Measurements from ENCODE around the gene CNPY4.

Gene CNPY4

DNA sequence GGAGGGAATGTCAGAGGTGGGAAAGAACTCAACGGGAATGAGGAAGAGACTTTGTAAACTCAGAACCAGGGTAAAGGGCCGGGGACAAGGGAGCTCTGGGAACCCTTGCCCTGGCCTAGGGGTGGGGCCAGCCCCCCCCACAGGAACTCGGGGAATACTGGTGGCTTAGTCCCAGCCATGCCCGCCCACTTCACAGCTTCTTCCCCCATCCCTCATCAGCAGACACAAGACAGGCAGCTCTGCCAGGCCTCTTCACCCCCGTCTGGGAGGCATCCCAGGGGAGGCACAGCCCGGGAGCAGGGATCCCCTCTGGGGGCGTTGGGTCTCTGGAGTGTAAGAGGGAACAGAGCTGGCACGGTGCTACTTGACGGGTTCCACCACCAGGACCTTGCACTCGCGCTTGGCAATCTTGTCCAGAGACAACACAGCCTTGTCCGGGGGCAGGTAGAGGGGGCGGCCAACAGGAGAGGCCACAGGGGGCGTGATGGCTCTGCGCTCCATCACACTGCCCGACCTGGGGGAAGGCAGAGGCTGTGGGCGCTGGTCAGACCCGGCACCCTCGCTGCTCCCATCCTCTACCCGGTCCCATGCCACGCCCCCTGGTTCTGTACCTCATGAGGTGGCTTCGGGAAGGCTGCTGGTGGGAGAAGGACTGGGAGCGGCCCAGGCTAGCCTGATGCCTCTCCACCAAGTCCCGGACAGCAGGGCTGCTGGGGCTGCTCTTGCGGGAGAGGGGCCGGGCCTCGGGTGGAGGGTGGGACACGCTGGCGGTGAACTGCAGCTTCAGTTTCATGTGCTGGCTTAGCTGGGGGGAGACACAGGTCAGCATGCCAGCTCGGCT lies 35.4 kb downstream of the CNPY4 start:
- in situ Hi-C loops (cut with MboI; ENCODE audit: low sequenced_read_pairs, unreplicated experiment): no loop called here
- TF ChIP-seq, protein P1, sequence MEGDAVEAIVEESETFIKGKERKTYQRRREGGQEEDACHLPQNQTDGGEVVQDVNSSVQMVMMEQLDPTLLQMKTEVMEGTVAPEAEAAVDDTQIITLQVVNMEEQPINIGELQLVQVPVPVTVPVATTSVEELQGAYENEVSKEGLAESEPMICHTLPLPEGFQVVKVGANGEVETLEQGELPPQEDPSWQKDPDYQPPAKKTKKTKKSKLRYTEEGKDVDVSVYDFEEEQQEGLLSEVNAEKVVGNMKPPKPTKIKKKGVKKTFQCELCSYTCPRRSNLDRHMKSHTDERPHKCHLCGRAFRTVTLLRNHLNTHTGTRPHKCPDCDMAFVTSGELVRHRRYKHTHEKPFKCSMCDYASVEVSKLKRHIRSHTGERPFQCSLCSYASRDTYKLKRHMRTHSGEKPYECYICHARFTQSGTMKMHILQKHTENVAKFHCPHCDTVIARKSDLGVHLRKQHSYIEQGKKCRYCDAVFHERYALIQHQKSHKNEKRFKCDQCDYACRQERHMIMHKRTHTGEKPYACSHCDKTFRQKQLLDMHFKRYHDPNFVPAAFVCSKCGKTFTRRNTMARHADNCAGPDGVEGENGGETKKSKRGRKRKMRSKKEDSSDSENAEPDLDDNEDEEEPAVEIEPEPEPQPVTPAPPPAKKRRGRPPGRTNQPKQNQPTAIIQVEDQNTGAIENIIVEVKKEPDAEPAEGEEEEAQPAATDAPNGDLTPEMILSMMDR (IDR thresholded peaks at IDR 0.05; ENCODE audit: borderline replicate concordance, control extremely low read depth, extremely low read depth, insufficient read depth, missing control alignments): no peak
- DNase-seq (ENCODE audit: low spot score): peak; percentile 17

DNA sequence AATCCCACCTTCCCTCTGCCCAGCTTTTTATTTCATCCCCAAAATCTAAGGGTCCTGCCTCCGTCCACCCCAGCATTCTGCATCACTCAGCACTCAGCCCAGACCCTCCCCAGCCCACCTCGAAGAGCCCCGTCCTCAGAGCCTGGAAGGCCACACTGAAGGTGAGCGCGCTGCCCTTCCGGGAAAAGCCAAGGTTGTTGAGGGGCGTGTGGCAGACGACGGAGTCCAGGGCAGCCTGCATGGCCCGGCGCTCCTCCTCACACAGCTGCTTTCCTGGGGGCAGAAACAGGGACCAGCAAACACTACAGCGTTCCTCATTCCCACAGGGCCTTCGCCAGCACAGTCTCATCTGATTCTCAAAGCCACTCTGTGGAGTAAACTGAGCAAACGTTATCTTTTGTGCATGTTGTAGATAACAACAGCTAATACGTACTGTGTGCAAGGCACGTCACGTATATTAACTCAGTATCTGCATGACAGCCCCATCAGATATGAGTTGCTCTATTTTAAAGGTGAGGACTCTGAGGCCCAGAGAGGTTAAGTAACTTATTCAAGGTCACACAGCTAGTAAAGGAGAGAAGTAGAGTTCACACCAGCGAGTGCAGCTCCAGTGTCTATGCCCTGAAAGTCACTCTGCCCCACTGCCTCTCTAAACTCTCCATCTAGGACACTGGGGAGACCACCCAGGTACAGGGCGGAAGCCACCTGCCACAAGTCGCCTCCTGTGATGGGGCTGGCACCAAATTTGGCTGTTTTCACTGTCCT lies 36.3 kb downstream of the CNPY4 start:
- TF ChIP-seq, protein P1 (IDR thresholded peaks at IDR 0.05; ENCODE audit: borderline replicate concordance, control extremely low read depth, extremely low read depth, insufficient read depth, missing control alignments): no peak
- in situ Hi-C loops (cut with MboI; ENCODE audit: low sequenced_read_pairs, unreplicated experiment): no loop called here
- peak; percentile 17 for DNase-seq (ENCODE audit: low spot score)

DNA sequence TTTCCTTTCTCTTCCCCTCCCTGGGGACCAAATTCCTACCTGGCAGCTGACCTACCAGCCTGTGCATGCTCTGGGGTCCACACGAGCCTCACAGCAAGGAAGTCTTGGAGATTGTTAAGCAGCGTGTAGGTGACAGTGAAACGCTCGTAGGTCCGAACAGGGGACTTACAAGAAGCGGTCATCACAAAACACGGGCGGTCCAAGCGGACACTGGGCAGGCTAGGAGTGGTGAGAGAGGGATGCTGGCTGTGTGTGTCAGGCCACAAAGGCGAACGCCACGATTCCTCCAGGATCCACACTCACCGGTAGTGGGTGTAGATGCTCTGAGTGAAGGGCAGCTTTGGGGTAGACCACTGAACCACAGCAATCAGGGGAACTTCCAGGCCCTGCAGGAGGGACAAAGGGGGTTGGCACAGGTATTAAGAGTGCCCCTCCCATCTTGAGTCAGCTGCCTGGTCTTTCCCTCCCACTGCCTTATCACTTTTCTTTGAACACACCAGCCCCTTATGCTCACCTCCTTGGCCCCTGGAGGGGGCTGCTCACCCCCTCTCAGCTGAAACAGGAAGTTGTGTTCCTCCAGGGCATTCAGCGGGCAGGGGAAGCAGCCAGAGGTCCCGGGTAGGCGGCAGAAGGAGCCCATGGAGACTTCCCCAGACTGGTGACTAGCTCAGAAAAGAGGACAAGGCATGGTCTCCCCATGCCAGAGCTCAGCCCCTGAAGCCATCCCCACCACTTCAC lies 37.1 kb downstream of the CNPY4 start:
- in situ Hi-C loops (cut with MboI; ENCODE audit: low sequenced_read_pairs, unreplicated experiment): no loop called here
- TF ChIP-seq, protein P1 (IDR thresholded peaks at IDR 0.05; ENCODE audit: borderline replicate concordance, control extremely low read depth, extremely low read depth, insufficient read depth, missing control alignments): no peak
- peak; percentile 47 for DNase-seq (ENCODE audit: low spot score)

DNA sequence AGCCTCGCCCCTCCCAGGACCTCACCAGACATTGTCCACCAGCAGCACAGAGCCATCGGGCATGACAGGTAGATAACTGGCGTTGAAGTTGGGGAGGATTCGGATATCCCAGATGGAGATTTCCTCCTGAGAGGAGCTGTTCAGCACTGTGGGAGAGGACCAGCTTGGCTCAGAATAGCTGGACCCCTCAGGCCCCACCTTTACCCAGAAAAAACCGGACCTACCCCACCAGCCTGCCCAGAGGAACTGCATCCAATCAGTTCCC lies 37.6 kb downstream of the CNPY4 start:
- TF ChIP-seq, protein P1 (IDR thresholded peaks at IDR 0.05; ENCODE audit: borderline replicate concordance, control extremely low read depth, extremely low read depth, insufficient read depth, missing control alignments): no peak
- DNase-seq (ENCODE audit: low spot score): no peak
- in situ Hi-C loops (cut with MboI; ENCODE audit: low sequenced_read_pairs, unreplicated experiment): no loop called here

DNA sequence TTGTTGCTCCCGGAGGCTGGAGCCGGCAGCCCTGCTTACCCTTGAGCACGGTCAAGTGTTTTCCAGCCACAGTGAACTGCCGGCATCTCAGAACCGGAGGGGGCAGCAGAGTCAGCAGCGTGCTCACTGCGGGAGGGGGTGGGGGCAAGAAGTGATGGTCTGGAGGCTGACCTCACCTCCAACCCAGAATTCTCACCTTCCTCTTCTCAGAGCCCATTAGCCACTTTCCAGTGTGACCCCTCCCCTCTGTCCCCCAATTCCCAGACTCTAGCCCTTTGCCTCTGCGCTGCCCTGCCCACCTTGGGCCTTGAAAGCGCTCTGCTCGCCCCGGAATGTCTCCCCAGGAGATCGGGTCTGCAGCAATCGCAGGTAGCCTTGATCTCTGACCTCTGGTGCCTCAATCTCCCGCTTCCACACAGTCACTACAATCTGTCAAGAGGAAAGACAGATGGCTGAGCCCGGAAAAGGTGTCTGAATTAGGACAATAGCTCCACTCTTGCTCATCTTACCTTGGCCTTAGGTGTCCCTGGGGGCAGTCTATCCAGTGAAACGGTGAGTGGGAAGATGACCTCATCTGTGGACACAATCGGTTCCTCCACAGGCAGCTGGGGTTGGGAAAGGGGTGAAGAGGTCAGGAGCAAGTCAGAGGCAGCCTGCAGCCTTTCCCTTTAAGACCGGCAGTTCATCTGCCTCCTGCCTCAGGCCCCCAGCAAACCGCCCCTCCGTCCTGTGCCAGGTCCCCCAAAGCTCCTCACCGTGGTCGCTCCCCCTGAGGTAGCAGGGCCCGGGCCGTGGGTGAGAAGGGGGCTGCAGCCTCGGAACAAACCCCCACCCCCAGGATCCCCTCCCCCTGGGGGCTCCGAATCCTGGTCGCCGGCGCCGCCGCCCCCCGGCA lies 38.1 kb downstream of the CNPY4 start:
- in situ Hi-C loops (cut with MboI; ENCODE audit: low sequenced_read_pairs, unreplicated experiment): no loop called here

More for the DNA sequence above, 38.1 kb downstream of the CNPY4 start:
- TF ChIP-seq, protein P1 (IDR thresholded peaks at IDR 0.05; ENCODE audit: borderline replicate concordance, control extremely low read depth, extremely low read depth, insufficient read depth, missing control alignments): no peak
- DNase-seq (ENCODE audit: low spot score): peak; percentile 53

All from GM13976 (cell line).